ENCODE data around the gene ACP5. TPM values are rescaled to one million over a fixed set of nuclear protein-coding genes. Genes with fewer than 3 reads are reported as not detected.
A peak's percentile ranks its signal among the peaks of the same experiment; 100 is the strongest.

Gene ACP5
- total RNA-seq, 2 donors from 2014 or later = 23.3 to 59.3 TPM

DNA sequence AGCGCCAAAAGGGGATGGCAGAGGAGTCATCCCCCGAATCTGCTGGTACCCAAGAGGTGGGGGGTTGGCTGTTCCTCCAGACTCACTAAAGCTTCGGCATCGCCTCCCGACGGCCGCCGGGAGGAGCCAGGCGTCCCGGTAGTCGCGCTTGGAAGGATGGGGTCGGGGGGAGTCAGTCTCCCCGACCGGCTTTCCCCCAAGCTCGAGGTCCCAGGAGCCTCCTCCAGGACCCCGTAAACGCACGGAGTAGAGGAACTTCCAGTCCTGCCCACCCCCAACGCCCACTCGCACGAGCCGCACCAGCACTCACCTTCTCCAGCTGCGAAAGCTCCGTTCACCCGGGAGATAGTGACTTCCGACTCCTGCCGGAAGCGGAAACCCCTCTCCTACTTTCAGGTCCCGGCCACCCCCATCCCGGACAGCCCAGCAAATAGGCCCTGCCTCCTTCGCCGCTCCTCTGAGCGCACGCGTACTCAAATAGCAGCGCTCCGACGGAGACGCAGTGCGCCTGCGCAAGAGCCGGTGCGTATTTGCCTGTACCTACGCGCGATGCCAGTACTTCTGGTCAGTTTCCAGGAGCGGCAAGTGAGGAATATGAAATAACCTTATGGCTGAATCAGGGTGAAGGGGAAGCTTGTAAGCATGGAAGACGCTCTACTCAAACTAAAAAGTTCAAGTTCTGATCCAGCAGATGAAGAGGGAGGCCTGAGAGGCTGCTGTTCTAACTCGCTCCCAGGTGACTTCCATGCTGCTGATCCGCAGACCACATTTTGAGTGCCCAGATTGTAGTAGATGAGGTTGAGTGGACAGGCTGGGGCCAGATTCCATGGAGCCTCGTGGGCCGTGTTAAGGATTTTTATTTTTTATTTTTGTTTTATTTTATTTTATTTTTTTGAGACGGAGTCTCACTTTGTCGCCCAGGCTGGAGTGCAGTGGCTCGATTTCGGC is 18.3 kb downstream of the ACP5 start, which contains the start of gene ELOF1:
ELOF1 (minus strand) TSS at position 350 of the 948 bp plus-strand sequence. CDS start 4,883 bp downstream, outside the sequence.
- 2% methylated on average over 57 of the region's 57 CpGs for WGBS
- H3K4me3 ChIP-seq = peak within 1 kb of the TSS; percentile 58 to 83
- TF ChIP-seq, protein P1, sequence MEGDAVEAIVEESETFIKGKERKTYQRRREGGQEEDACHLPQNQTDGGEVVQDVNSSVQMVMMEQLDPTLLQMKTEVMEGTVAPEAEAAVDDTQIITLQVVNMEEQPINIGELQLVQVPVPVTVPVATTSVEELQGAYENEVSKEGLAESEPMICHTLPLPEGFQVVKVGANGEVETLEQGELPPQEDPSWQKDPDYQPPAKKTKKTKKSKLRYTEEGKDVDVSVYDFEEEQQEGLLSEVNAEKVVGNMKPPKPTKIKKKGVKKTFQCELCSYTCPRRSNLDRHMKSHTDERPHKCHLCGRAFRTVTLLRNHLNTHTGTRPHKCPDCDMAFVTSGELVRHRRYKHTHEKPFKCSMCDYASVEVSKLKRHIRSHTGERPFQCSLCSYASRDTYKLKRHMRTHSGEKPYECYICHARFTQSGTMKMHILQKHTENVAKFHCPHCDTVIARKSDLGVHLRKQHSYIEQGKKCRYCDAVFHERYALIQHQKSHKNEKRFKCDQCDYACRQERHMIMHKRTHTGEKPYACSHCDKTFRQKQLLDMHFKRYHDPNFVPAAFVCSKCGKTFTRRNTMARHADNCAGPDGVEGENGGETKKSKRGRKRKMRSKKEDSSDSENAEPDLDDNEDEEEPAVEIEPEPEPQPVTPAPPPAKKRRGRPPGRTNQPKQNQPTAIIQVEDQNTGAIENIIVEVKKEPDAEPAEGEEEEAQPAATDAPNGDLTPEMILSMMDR (IDR thresholded peaks at IDR 0.05) = peak in 2 of 4 experiments; percentile 2 to 26
- TF ChIP-seq POLR2AphosphoS5 (IDR thresholded peaks at IDR 0.05) (peak; percentile 100), POLR2A (IDR thresholded peaks at IDR 0.05) (peak; percentile 82)
- H3K9me3 ChIP-seq = no peaks in the 10 kb centered on the region
- H3K27ac ChIP-seq = peak within 1 kb of the TSS; percentile 74 to 77
- peaks cover 11% of the 10 kb centered on the region for H3K4me1 ChIP-seq (replicated peaks)
- peaks cover 0 to under 1% of the 10 kb centered on the region in 2 donors for H3K36me3 ChIP-seq
- H3K27me3 ChIP-seq (replicated peaks; ENCODE audit: insufficient read depth) = no peaks in the 10 kb centered on the region
- peak; percentile 98 for DNase-seq (ENCODE audit: low spot score)
- intact Hi-C loops (cut with DNase I) = no loop called here

DNA sequence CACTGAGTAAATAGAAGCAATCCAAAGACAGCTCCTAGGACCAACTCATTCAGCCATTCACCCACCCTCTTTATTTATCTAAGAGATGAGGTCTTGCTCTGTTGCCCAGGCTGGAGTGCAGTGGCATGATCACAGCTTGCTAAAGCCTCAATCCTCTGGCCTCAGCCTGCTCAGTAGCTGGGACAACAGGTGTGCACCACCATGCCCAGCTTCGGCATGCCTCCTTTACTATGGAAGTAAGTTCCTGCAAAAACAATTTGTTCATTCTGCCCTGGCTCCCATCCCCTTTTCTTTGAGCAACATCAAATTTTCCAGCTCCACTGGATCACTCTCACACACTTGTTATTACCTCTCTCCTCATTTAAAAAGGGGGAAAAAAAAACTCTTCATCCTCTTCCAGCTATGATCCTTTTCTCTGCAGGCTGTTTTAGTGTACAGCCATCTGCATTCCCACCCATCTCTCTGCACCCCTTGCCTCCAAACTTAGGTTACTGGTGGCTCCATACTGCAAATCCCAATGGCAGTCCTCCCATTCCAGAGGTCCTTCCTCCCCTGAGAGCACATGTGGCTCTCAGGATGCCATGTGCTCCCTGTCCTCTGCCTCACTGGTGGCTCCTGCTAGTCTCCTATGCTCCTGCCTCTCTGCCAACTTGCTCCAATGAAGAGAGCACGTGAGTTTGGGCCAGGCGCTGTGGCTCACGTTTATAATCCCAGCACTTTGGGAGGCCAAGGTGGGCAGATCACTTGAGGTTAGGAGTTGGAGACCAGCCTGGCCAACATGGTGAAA is 20.6 kb downstream of the ACP5 start:
- WGBS = 71% methylated on average over 4 of the region's 4 CpGs
- Histone ChIP-seq H3K4me3 (no peak overlapping the region), H3K27ac (no peak overlapping the region), H3K9me3 (no peaks in the 10 kb centered on the region), H3K4me1 (replicated peaks) (peaks cover 11% of the 10 kb centered on the region), H3K27me3 (replicated peaks; ENCODE audit: insufficient read depth) (no peaks in the 10 kb centered on the region), H3K36me3 (peaks cover 3 to 6% of the 10 kb centered on the region in 2 donors)
- intact Hi-C loops (cut with DNase I) = no loop called here
- DNase-seq (ENCODE audit: low spot score) = no peak
- no peak for TF ChIP-seq POLR2AphosphoS5 (IDR thresholded peaks at IDR 0.05)
- TF ChIP-seq, protein P1 (IDR thresholded peaks at IDR 0.05) = no peak
- TF ChIP-seq POLR2A (IDR thresholded peaks at IDR 0.05) = no peak

DNA sequence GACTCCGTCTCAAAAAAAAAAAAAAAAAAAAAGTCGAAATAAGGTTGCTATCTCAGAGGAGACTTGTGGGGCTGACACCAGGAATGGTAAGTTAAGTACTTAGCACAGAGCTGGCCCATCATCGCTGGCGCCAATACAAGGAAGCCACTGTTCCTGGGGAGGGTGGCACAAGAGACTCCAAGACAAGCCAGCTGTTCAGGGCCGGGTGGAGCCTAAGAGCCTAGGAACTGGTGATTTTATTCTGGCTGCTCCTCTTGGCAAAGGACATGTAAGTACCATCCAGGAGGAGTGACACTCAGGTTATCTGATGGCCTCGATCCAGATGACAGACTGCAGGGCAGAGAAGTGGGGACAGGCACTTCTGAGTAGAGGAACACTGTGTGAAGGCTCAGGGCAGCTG is 22.2 kb downstream of the ACP5 start:
- Histone ChIP-seq H3K9me3 (no peaks in the 10 kb centered on the region), H3K4me1 (replicated peaks) (peaks cover 11% of the 10 kb centered on the region), H3K27me3 (replicated peaks; ENCODE audit: insufficient read depth) (no peaks in the 10 kb centered on the region), H3K4me3 (no peak overlapping the region), H3K36me3 (peaks cover 3 to 6% of the 10 kb centered on the region in 2 donors), H3K27ac (no peak overlapping the region)
- no peak for DNase-seq (ENCODE audit: low spot score)
- TF ChIP-seq, protein P1 (IDR thresholded peaks at IDR 0.05) = no peak
- TF ChIP-seq POLR2A (IDR thresholded peaks at IDR 0.05) (no peak), POLR2AphosphoS5 (IDR thresholded peaks at IDR 0.05) (no peak)
- intact Hi-C loops (cut with DNase I) = no loop called here
- 84% methylated on average over 6 of the region's 6 CpGs for WGBS

DNA sequence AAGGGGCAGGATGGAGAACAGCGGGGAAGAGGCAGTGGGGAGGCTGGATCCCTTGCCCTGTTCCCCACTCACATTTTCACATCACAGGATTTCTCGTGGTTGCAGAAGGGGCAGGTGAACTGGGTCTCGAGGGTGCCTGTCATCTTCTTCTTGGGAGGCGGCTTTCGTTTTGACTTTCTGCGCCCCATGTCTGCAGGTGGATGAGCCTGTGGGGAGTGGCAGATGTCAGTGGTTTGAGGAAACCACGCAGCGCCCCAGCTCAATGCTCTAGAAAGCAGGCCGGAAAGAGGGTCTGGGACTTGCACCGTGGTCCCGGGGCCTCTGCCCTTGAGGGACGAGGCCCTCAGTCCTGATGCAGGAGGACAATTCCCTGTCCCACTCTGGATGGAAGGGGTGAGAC is 23.3 kb downstream of the ACP5 start:
- peaks cover 3 to 6% of the 10 kb centered on the region in 2 donors for H3K36me3 ChIP-seq
- DNase-seq (ENCODE audit: low spot score) = no peak
- no peak overlapping the region for H3K4me3 ChIP-seq
- no peak for TF ChIP-seq POLR2AphosphoS5 (IDR thresholded peaks at IDR 0.05)
- 89% methylated on average over 12 of the region's 12 CpGs for WGBS
- H3K27me3 ChIP-seq (replicated peaks; ENCODE audit: insufficient read depth) = no peaks in the 10 kb centered on the region
- H3K27ac ChIP-seq = no peak overlapping the region
- H3K4me1 ChIP-seq (replicated peaks) = peaks cover 11% of the 10 kb centered on the region
- intact Hi-C loops (cut with DNase I) = no loop called here
- no peaks in the 10 kb centered on the region for H3K9me3 ChIP-seq
